GM12891 (cell line): Measurements from ENCODE around the gene GDA.

Experiments used
- DNase-seq: peaks from one replicate; pipeline ENCODE4 v3.0.0; 2011; ENCODE audit warnings: low spot score; ENCODE audit not compliant: insufficient read length
- FAIRE-seq: peaks from 2 replicates; lab custom pipeline; 2011; peaks lifted over from hg19 to GRCh38; lab: Jason Lieb, UNC
- PAX5 ChIP-seq: IDR thresholded peaks from 2 replicates; pipeline ENCODE4 v1.6.1; 2011; ENCODE audit warnings: low read length, moderate library complexity, mild to moderate bottlenecking; ENCODE audit not compliant: insufficient read depth, severe bottlenecking
- POLR2A ChIP-seq: IDR thresholded peaks from 2 replicates; pipeline ENCODE4 v1.6.1; 2011; ENCODE audit warnings: low read depth, low read length, control low read depth
- POLR2AphosphoS5 ChIP-seq: IDR thresholded peaks from 2 replicates; pipeline ENCODE4 v1.6.1; 2011; ENCODE audit warnings: low read depth, low read length, control low read depth
- POU2F2 ChIP-seq: IDR thresholded peaks from 2 replicates; pipeline ENCODE4 v1.6.1; 2011; ENCODE audit warnings: low read depth, mild to moderate bottlenecking, control low read depth, low read length, moderate library complexity
- SPI1 ChIP-seq: IDR thresholded peaks from 2 replicates; pipeline ENCODE4 v1.6.1; 2011; ENCODE audit warnings: low read depth, low read length, control low read depth
- TAF1 ChIP-seq: IDR thresholded peaks from 2 replicates; pipeline ENCODE4 v1.6.1; 2011; ENCODE audit warnings: low read depth, low read length, control low read depth

GDA gene

GRCh38 chr9:72147676-72148075 is 1.6 kb upstream of the GDA start:
- TF ChIP-seq TAF1 = no peak
- no peak for TF ChIP-seq PAX5
- TF ChIP-seq SPI1 = no peak
- no peak for TF ChIP-seq POU2F2
- DNase-seq (no peak), FAIRE-seq (no peak)

- no peak for DNase-seq
- TF ChIP-seq POLR2A (no peak), POLR2AphosphoS5 (no peak), TAF1 (no peak), SPI1 (no peak)
- no peak for FAIRE-seq
Measured at GRCh38 chr9:72150127-72150526, 887 bp downstream of the GDA start.

GRCh38 chr9:72150661-72151060 is 1.4 kb downstream of the GDA start:
- DNase-seq (no peak), FAIRE-seq (no peak)
- no peak for TF ChIP-seq TAF1
- TF ChIP-seq POU2F2 = no peak
- no peak for TF ChIP-seq POLR2AphosphoS5
- no peak for TF ChIP-seq SPI1
- TF ChIP-seq PAX5 = no peak

- FAIRE-seq (no peak), DNase-seq (no peak)
- TF ChIP-seq PAX5 (no peak), POLR2AphosphoS5 (no peak)
Measured at GRCh38 chr9:72151104-72151503, 1.9 kb downstream of the GDA start.

GRCh38 chr9:72154468-72155285 is 5.4 kb downstream of the GDA start:
- DNase-seq (no peak), FAIRE-seq (no peak)
- no peak for TF ChIP-seq SPI1
- no peak for TF ChIP-seq POLR2A
- TF ChIP-seq POU2F2 = no peak
- no peak for TF ChIP-seq TAF1
- TF ChIP-seq POLR2AphosphoS5 = no peak
- no peak for TF ChIP-seq PAX5

GRCh38 chr9:72155301-72155700 is 6.1 kb downstream of the GDA start:
- no peak for DNase-seq
- TF ChIP-seq POU2F2 = no peak
- TF ChIP-seq POLR2A = no peak
- TF ChIP-seq PAX5 = no peak
- TF ChIP-seq SPI1 = no peak
- TF ChIP-seq POLR2AphosphoS5 = no peak
- no peak for TF ChIP-seq TAF1
- FAIRE-seq = no peak

GRCh38 chr9:72156586-72156985 is 7.3 kb downstream of the GDA start:
- no peak for FAIRE-seq
- no peak for DNase-seq
- TF ChIP-seq PAX5 (no peak), SPI1 (no peak), POU2F2 (no peak), TAF1 (no peak), POLR2A (no peak)

GRCh38 chr9:72158680-72159079 is 9.4 kb downstream of the GDA start:
- no peak for TF ChIP-seq TAF1
- TF ChIP-seq POLR2A = no peak
- TF ChIP-seq SPI1 = no peak
- FAIRE-seq (no peak), DNase-seq (no peak)

GRCh38 chr9:72160446-72161123 is 11.3 kb downstream of the GDA start:
- DNase-seq (no peak), FAIRE-seq (no peak)
- no peak for TF ChIP-seq TAF1
- TF ChIP-seq POU2F2 = no peak
- no peak for TF ChIP-seq POLR2A
- TF ChIP-seq SPI1 = no peak
- TF ChIP-seq PAX5 = no peak
- TF ChIP-seq POLR2AphosphoS5 = no peak

- FAIRE-seq (no peak), DNase-seq (no peak)
- TF ChIP-seq POU2F2 = no peak
- TF ChIP-seq TAF1 = no peak
- no peak for TF ChIP-seq SPI1
- no peak for TF ChIP-seq POLR2AphosphoS5
- TF ChIP-seq PAX5 = no peak
- TF ChIP-seq POLR2A = no peak
Measured at GRCh38 chr9:72165326-72165725, 16.1 kb downstream of the GDA start.
